ENCODE results near the gene FOXJ2.
"Not testable (repeated sequence)": the region's sequence is repeated elsewhere in the genome, so short reads cannot be mapped to it uniquely, and the experiment has no call there.

Gene FOXJ2

DNA sequence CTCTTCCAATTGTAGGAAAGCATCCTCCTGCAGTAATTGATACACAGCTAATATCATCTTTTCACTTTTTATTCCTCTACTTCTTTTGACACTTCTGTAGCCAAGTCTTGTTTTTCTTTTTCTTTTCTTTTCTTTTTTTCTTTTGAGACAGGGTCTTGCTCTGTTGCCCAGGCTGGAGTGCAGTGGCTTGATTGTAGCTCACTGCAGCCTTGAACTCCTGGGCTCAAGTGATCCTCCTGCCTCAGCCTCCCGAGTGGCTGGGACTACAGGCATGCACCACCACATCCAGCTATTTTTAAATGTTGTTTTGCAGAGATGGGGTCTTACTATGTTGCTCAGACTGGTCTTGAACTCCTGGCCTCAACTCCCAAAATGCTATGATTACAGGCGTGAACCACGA is 39.3 kb downstream of the FOXJ2 start:
- not testable (repeated sequence) for DNase-seq

DNA sequence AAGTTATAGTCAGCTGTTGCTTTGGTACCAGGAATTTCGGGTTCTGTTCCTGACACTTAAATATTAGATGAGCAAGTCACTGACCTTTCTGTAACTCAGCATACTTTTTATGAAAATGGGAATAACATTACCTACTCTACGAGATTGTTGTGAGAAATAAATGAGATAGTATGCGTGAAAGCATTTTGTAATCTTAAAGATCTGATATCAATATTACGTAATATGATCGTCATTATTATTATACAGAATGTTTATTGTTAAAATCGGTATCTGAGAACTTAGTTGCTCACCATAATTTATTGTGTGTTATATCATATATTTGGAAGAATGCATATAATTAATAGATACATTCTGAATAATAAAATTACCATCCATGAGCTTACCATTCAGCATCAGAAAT is 43.4 kb downstream of the FOXJ2 start:
- no peak for DNase-seq

DNA sequence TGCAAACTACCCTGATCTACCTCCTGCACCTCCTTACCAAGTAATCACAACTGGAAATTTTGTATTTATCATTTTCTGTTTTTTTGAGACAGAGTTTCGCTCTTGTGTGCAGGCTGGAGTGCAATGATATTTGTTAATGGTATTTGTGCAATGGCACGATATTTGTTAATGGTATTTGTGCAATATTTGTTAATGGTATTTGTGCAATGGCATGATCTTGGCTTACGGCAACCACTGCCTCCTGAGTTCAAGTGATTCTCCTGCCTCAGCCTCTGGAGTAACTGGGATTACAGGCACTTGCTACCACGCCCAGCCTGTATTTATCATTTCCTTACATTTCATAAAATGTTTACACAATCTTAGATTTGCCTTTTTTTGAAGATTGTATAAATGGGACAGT is 43.9 kb downstream of the FOXJ2 start:
- DNase-seq = no peak

DNA sequence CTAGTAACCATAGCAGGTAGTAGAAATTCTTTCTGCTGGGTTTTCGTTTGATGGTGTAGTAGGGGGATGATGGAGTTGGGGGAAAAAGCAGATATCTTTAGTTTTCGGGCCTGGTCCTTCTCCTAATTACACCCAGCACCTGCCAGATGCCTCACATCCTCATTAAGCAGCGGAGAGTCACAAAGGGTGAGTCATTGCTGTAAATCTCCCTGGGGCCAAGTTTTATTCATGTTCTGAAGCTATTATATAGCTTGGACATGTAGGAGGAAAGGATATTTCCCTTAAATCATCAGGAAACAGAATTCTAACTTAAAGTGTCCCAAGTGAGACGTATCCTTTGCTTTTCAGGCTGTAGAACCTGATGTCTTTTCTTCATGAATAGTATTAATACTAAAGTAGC is 44.7 kb downstream of the FOXJ2 start:
- DNase-seq = no peak

GRCh38 chr12:8078398-8078797 is 45.9 kb downstream of the FOXJ2 start:
- DNase-seq = peak; percentile 44 to 63

GRCh38 chr12:8078916-8079315 is 46.4 kb downstream of the FOXJ2 start:
- DNase-seq = no peak

DNA sequence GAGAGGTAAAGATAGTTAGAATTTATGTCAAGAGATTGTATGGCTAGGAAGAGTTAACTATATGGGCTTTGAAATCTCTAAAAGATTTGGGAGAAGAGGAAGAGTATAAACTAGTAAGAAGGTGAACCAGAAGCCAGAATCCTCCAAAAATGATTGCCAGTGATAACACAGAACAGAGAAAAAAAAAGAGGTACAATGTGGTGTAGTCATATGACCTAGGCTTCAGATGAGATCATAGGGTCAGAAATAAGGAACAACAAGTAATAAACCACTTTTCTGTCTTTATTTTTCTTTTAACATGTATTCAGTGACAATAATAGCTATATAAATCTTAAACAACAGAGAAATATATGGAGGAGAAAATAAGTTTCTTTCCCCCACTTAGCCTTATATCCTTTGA is 47.6 kb downstream of the FOXJ2 start:
- DNase-seq = no peak

GRCh38 chr12:8081251-8081920 is 48.9 kb downstream of the FOXJ2 start:
- peak; percentile 33 to 42 for DNase-seq

DNA sequence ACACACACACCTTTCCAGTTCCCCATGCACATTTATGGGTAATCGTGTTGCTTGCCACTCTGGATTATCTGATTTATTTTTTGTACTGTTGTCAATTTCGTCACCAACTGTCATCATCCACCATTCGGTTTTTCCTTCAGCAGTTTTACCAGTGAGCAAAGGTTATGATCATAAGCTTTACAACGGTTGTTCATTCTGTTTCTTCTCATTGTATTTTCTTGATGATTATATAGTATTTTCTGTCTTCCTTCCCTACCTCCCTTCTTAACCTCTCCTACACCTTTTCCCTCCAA is 50.2 kb downstream of the FOXJ2 start:
- no peak for DNase-seq

GRCh38 chr12:8084351-8084750 is 51.8 kb downstream of the FOXJ2 start:
- peak; percentile 35 to 49 for DNase-seq

GRCh38 chr12:8087666-8088065 is 55.1 kb downstream of the FOXJ2 start:
- DNase-seq = no peak

DNA sequence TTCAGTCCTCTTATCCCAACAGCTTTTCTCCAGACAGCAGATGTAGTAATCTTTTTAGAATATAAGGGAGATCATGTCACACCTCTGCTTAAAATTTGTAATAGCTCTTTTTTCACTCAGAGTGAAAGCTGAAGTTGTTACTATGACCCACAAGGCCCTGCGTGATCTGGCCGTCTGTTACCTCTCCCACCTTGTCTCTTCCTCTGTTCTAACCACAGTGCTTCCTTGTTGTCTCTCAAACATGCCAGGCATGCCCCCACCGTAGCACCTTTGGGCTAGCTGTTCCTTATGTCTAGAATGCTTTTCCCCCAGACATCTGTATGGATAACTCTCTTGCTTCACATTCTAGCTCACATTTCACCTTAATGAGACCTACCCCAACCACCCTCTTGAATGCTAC is 56.1 kb downstream of the FOXJ2 start:
- DNase-seq = peak; percentile 32 to 36

DNA sequence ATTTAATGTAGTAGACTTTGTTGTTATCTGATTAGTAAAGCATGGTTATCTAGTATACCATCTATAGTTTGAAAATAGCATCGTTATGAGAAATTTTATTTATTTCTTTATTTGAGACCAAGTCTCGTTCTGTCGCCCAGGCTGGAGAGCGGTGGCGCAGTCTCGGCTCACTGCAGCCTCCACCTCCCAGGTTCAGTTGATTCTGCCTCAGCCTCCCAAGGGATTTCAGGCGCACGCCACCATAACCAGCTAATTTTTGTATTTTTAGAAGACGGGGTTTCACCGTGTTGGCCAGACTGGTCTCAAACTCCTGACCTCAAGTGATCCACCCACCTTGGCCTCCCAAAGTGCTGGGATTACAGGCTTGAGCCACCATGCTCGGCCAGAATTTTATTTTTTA is 56.8 kb downstream of the FOXJ2 start:
- not testable (repeated sequence) for DNase-seq

DNA sequence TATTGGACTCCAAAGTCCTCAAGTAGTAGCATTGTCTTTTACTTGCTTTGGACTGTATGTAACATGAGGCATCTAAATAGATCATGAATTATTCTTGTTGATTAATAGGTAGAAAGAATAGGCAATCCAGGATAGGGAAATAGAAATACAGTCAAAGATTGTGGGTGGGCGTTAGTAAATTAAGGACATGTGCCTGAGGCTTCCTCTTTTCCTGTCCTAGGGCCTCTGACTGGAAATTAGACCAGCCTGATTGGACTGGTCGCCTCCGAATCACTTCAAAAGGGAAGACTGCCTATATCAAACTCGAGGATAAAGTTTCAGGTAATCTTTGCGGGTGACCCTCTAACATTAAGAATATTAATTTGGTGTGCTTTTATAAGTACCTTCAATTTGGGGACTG is 57.2 kb downstream of the FOXJ2 start:
- no peak for DNase-seq

DNA sequence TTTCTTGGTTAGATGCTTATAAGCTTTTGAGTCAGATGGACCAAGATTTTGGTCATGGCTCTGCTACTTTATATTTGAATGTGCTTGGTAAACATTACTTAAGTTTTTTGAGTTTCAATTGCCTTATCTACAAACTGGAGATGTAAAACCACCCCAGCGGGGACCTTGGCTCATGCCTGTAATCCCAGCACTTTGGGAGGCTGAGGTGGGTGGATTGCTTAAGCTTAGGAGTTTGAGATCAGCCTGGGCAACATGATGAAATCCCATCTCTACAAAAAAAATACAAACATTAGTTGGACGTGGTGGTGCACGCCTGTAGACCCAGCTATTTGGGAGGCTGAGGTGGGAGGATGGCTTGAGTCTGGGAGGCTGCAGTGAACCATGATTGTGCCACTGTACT is 60.8 kb downstream of the FOXJ2 start:
- no peak for DNase-seq

DNA sequence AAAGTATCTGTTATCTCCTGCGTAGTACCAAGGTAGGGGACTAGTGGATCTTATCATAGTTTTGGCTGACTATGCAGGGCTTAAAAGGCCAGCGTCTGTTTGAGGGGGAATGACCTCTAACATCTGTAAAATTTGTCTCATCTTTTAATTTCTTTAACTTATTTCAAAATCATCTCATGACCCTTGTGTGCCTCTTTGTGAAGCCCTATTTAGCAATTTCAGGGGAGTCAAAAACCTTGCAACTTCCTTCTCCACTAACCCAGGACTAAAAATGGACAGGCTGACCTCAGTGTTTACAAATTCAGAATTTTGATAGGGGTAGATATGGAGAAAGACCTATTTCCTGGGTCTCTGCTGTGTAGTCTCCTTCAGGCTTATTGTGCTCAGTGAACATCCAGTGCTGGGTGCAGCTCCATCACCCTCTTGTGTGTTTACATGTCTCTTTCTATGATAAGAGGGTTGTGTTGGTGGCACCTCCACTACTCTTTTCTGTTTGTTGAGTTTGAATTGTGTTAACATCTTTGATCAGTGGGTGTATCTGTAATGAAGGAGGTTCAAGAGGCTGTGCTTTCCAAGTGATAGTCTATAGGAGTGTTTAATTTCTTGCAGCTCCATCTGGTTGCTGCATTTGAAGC is 63.9 kb downstream of the FOXJ2 start:
- no peak for DNase-seq

DNA sequence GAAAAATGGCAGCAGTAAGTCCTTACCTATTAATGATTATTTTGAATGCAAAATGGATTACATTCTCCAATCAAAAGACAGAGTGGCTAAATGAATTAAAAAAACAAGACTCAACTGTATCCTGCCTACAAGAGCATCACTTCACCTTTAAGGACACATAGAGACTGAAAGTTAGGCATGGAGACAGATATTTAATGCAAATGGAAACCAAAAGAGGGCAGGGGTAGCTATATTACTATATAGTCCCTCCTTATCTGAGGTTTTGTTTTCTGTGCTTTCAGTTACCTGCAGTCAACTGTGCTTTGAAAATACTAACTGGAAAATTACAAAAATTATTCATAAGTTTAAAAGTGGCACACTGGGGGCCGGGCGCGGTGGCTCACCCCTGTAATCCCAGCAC is 66.7 kb downstream of the FOXJ2 start:
- DNase-seq = no peak

Data from activated CD4-positive, alpha-beta T cell treated with anti-CD3 and anti-CD28 coated beads, Interleukin-2, amount 50 U/mL, for 48 hours (primary cell).